ENCODE data around the gene ASAP2.

GRCh38 chr2:9434489-9434888 is 227.9 kb downstream of the ASAP2 start:
- TF ChIP-seq POLR2AphosphoS5 (IDR thresholded peaks at IDR 0.05; ENCODE audit: borderline replicate concordance, low read depth, low read length) (no peak), EZH2 (IDR thresholded peaks at IDR 0.05) (no peak), FOXP2 (optimal IDR thresholded peaks at IDR 0.05; ENCODE audit: control extremely low read depth, extremely low read length, insufficient read depth) (no peak)

All from SK-N-MC (cell line).